Spleen (tissue), 11 donors: ENCODE data around the gene KIF5C. TPM values are rescaled to one million over a fixed set of nuclear protein-coding genes. Genes with fewer than 3 reads are reported as not detected.

ENCODE experiments used
- DNase-seq: peaks from one replicate; pipeline ENCODE4 v3.0.0-alpha.2; 2020
- H3K27ac ChIP-seq, 8 donors: fragments of 200-600 bp; sonication (generic) in 7 of 8; 1 replicate in 4 of 8; 2 replicates in 4 of 8; pipeline versions ENCODE4 v1.5.0 to v1.8.0; 2016 to 2021; ENCODE audit warnings: inconsistent platforms in 4 of 8, mild to moderate bottlenecking in 4 of 8, moderate library complexity in 1 of 8
- H3K27me3 ChIP-seq, 7 donors: fragments of 200-600 bp; sonication (generic) in 6 of 7; replicated peaks in 1 of 7; 1 replicate in 4 of 7; 2 replicates in 3 of 7; pipeline versions ENCODE4 v1.5.0 to v1.8.0; 2016 to 2021; ENCODE audit warnings: inconsistent platforms in 3 of 7, mild to moderate bottlenecking in 1 of 7
- H3K36me3 ChIP-seq, 6 donors: fragments of 200-600 bp; sonication (generic) in 5 of 6; 1 replicate in 4 of 6; 2 replicates in 2 of 6; pipeline versions ENCODE4 v1.5.0 to v1.8.0; 2016 to 2021; ENCODE audit warnings: inconsistent platforms in 2 of 6
- H3K4me1 ChIP-seq, 6 donors: fragments of 200-600 bp; sonication (generic) in 5 of 6; 1 replicate in 3 of 6; 2 replicates in 3 of 6; pipeline versions ENCODE4 v1.5.0 to v1.8.0; 2016 to 2021; ENCODE audit warnings: inconsistent platforms in 3 of 6
- H3K4me3 ChIP-seq, 8 donors: fragments of 200-600 bp; sonication (generic) in 7 of 8; 1 replicate in 4 of 8; 2 replicates in 4 of 8; pipeline versions ENCODE4 v1.5.0 to v1.8.0; 2016 to 2021; ENCODE audit warnings: inconsistent platforms in 4 of 8, mild to moderate bottlenecking in 4 of 8, moderate library complexity in 2 of 8
- H3K9me3 ChIP-seq, 8 donors: fragments of 200-600 bp; sonication (generic) in 7 of 8; 1 replicate in 4 of 8; 2 replicates in 4 of 8; pipeline versions ENCODE4 v1.5.0 to v1.8.0; 2016 to 2021; ENCODE audit warnings: inconsistent platforms in 4 of 8
- POLR2A ChIP-seq, 3 donors: fragments of 450-650 bp; IDR thresholded peaks; one replicate each; pipeline ENCODE4 v1.5.1; 2017; ENCODE audit warnings: antibody characterized with exemption in 3 of 3, mild to moderate bottlenecking in 1 of 3
- POLR2AphosphoS5 ChIP-seq, 3 donors: sonication (generic); formaldehyde crosslinking; IDR thresholded peaks; one replicate each; pipeline ENCODE4 v1.5.1; 2017; ENCODE audit warnings: antibody characterized with exemption in 3 of 3
- WGBS, 5 donors: extraction: QIAGEN DNeasy Blood & Tissue Kit in 3 of 5; methylation state at CpG; one replicate each; pipeline versions ENCODE4 v1.1.5 to v1.1.7; 2013 to 2018; 5-methylcytosine and 5-hydroxymethylcytosine counted together
- intact Hi-C: fragments of 100-400 bp; cut with DNase I; formaldehyde crosslinking; loops from one replicate; pipeline ENCODE4 v1.15.0; 2023; ENCODE audit warnings: low total_unique reads
- polyA plus RNA-seq, 3 donors: library from polyadenylated mRNA; stranded (reverse); fragments of 200-250 nt; gene quantifications; one replicate each; pipeline ENCODE4 v1.2.1, GENCODE V29; 2013
- total RNA-seq, 7 donors: library from RNA; depleted of rRNA in 3 of 7; stranded (reverse); fragments of >200 nt in 3 of 7; fragmentation: NEBNext Ultra II Directional in 4 of 7; extraction: Animal tissue kit (Norgen Biotek cat#: 25700) in 4 of 7; gene quantifications; one replicate each; pipeline versions ENCODE4 v1.1.0 to v1.2.1, GENCODE V29; 2016 to 2021
- TF ChIP-seq, protein P1 (sequence below), 11 experiments: fragments of 200-600 bp in 7 of 11; fragments of 450-650 bp in 4 of 11; sonication (generic) in 4 of 11; IDR thresholded peaks in 8 of 11; conservative IDR thresholded peaks in 3 of 11; 1 replicate in 7 of 11; 2 replicates in 4 of 11; pipeline versions ENCODE4 v1.4.0 to v1.8.0; 2016 to 2021; ENCODE audit warnings: antibody characterized with exemption in 11 of 11, inconsistent platforms in 4 of 11, mild to moderate bottlenecking in 1 of 11
- donor health status: healthy with polysubstance abuse.
- donor health status: DM: no; HTN: no; CAD: no; lungs with moderate emphysema.
- donor health status: DM: no; HTN: no; CAD: no.
- donor health status: Bipolar disorder and iron deficiency.
- donor health status: healthy.
- donor health status: DM: no; HTN: no; CAD: no.
- donor health status: DM: yes; HTN: yes; CAD: no.

KIF5C gene
- total and polyA plus RNA-seq, 10 donors: 0.61 to 8.3 (median 4.3) TPM

DNA sequence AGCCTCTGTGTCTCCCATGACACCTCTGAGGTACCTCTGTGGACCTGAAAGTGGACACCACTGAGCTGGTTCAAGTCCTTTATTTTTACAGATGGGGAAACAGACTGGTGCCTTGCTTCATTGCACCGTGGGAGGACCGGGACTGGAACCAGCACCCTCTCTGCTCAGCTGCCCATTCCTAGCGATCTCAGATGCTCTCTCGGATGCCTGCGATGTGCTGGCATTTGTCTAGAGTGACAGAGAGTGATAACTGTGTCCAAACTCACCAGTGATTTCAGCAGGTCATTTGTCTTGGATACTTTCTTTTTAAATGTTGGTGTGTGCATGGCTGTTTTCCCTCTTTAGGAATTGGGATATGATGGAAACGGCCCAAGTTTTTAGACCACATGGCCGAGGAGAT is 133.4 kb downstream of the KIF5C start:
- intact Hi-C loops: no loop called here
- H3K4me1 ChIP-seq: peaks cover 0 to 4% (median 0%) of the 10 kb centered on the region in 6 donors
- H3K27ac ChIP-seq: peak overlapping the region in 3 of 8 donors; percentile 4 to 68 (median 19)
- DNase-seq: no peak
- no peaks in the 10 kb centered on the region for H3K9me3 ChIP-seq
- H3K36me3 ChIP-seq: peaks cover 0 to 24% (median 0%) of the 10 kb centered on the region in 6 donors
- 74 to 87% (median 83%) methylated on average over 7 of the region's 7 CpGs for WGBS, 5 donors
- no peak for TF ChIP-seq POLR2A (IDR thresholded peaks at IDR 0.05)
- no peak for TF ChIP-seq POLR2AphosphoS5 (IDR thresholded peaks at IDR 0.05)
- H3K27me3 ChIP-seq: no peaks in the 10 kb centered on the region
- no peak overlapping the region for H3K4me3 ChIP-seq

DNA sequence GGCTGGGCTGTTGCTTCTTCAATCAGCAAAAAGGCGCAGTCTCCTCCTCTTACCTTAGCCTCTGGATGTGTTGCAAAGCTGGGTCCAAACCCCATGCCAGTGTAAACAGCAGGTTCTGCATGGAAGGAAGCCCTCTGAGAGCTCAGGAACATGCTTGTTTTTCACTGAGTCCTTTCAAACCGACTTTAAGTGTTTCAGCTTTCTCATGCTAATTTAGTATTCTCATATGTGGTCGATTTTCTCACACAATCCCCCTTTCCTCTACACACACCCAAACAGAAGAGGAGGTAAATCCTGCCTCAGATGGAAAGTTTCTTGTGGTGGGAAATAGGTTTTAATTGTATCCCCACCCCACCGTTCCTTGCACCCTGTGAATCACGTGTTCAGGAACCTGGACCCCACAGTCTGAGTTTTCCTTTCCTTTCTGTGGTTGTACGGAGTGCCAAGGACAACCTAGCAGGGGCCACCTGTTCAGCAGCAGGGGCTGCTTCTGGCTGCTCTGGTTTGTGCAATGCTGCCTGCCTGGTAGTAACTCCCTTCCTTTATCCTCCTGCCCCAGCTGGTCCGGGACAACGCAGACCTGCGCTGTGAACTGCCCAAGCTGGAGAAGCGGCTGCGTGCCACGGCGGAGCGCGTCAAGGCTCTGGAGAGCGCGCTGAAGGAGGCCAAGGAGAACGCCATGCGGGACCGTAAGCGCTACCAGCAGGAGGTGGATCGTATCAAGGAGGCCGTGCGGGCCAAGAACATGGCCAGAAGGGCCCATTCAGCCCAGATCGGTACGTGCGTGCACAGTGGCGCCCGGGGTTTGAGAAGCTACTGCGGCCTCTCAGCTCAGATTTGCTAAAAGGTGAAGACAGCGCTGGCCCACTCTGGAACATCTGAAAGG is 134.8 kb downstream of the KIF5C start:
- no peaks in the 10 kb centered on the region for H3K9me3 ChIP-seq
- no peak overlapping the region for H3K27ac ChIP-seq
- peaks cover 0 to 26% (median 0%) of the 10 kb centered on the region in 6 donors for H3K36me3 ChIP-seq
- H3K27me3 ChIP-seq: no peaks in the 10 kb centered on the region
- DNase-seq: no peak
- no peaks in the 10 kb centered on the region for H3K4me1 ChIP-seq
- TF ChIP-seq, protein P1, sequence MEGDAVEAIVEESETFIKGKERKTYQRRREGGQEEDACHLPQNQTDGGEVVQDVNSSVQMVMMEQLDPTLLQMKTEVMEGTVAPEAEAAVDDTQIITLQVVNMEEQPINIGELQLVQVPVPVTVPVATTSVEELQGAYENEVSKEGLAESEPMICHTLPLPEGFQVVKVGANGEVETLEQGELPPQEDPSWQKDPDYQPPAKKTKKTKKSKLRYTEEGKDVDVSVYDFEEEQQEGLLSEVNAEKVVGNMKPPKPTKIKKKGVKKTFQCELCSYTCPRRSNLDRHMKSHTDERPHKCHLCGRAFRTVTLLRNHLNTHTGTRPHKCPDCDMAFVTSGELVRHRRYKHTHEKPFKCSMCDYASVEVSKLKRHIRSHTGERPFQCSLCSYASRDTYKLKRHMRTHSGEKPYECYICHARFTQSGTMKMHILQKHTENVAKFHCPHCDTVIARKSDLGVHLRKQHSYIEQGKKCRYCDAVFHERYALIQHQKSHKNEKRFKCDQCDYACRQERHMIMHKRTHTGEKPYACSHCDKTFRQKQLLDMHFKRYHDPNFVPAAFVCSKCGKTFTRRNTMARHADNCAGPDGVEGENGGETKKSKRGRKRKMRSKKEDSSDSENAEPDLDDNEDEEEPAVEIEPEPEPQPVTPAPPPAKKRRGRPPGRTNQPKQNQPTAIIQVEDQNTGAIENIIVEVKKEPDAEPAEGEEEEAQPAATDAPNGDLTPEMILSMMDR (IDR thresholded peaks at IDR 0.05 in 8 of 11, conservative IDR thresholded peaks at IDR 0.05 in 3 of 11): no peak
- no peak for TF ChIP-seq POLR2AphosphoS5 (IDR thresholded peaks at IDR 0.05)
- TF ChIP-seq POLR2A (IDR thresholded peaks at IDR 0.05): no peak
- 87 to 90% (median 89%) methylated on average over 31 of the region's 31 CpGs for WGBS, 5 donors
- intact Hi-C loops: loop anchor here (10.0 kb wide), 1 partner anchor 315 kb away; no protein-coding TSS in a partner anchor
- no peak overlapping the region for H3K4me3 ChIP-seq

DNA sequence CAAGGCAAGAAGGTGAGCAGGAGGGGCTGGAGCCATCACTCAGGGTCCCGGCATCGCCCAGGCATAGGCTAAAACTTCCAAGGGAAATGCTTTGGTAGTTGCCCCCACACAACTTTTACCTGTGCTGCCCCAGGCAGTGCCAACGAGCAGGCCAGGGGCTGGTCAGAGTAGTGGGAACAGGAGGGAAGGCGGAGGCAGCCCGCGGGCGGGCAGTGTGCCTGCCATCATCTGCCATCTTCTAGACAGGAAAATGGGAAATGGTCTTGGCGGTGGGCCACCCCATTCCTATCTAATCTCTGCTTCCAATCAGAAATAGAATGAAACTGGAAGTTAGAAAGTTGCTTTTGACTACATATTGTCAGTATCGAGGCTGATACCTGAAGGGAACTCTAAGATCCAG is 137.5 kb downstream of the KIF5C start:
- Histone ChIP-seq H3K4me3 (no peak overlapping the region), H3K36me3 (peaks cover 0 to 26% (median 0%) of the 10 kb centered on the region in 6 donors), H3K27ac (no peak overlapping the region), H3K9me3 (no peaks in the 10 kb centered on the region), H3K27me3 (no peaks in the 10 kb centered on the region), H3K4me1 (peaks cover 0 to 7% (median 2%) of the 10 kb centered on the region in 6 donors)
- 86 to 94% (median 90%) methylated on average over 9 of the region's 9 CpGs for WGBS, 5 donors
- no peak for DNase-seq
- TF ChIP-seq POLR2AphosphoS5 (IDR thresholded peaks at IDR 0.05): no peak
- no peak for TF ChIP-seq POLR2A (IDR thresholded peaks at IDR 0.05)
- intact Hi-C loops: loop anchor here (10.0 kb wide), 1 partner anchor 312 kb away; no protein-coding TSS in a partner anchor

DNA sequence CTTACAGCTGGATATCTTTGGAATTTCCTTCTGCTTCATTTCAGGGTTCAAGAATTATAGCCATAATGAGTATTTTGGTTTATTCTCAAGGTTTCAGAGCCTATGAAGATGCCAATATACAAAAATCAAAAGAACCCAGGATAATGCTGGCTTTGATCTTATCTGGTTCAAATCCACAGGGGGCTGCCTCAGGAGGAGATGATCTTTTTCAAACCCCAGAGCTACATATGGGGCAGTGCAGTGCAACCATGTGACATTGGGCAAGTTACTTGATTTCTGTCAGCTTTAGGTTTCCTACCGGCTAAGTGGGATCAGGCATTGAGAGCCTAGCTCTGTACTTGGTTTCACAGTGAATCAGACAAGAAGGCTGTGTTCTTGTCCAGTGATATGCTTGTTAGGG is 140.5 kb downstream of the KIF5C start:
- WGBS, 5 donors: 89 to 96% (median 93%) methylated on average over 1 of the region's 1 CpG
- H3K4me3 ChIP-seq: no peak overlapping the region
- intact Hi-C loops: loop anchor here (5.0 to 10.0 kb wide), 2 partner anchors 309 to 547 kb away; no protein-coding TSS in a partner anchor
- TF ChIP-seq POLR2AphosphoS5 (IDR thresholded peaks at IDR 0.05): no peak
- no peak for TF ChIP-seq POLR2A (IDR thresholded peaks at IDR 0.05)
- TF ChIP-seq, protein P1 (IDR thresholded peaks at IDR 0.05 in 8 of 11, conservative IDR thresholded peaks at IDR 0.05 in 3 of 11): no peak
- H3K27ac ChIP-seq: no peak overlapping the region
- peaks cover 0 to 30% (median 9%) of the 10 kb centered on the region in 6 donors for H3K4me1 ChIP-seq
- no peaks in the 10 kb centered on the region for H3K9me3 ChIP-seq
- no peak for DNase-seq
- H3K27me3 ChIP-seq: peaks cover 0 to 4% (median 0%) of the 10 kb centered on the region in 7 donors
- peaks cover 0 to 19% (median 0%) of the 10 kb centered on the region in 6 donors for H3K36me3 ChIP-seq
